Mucosa of stomach (tissue), 1 donor: ENCODE measurements around the gene AKNAD1.
"Not testable (repeated sequence)": the region's sequence is repeated elsewhere in the genome, so short reads cannot be mapped to it uniquely, and the experiment has no call there.

Source experiments
- H3K27me3 ChIP-seq: one replicate; pipeline ENCODE4 v1.7.0; 2013; ENCODE audit warnings: mild to moderate bottlenecking, low read length; ENCODE audit not compliant: control insufficient read depth, insufficient read depth
- H3K36me3 ChIP-seq: one replicate; pipeline ENCODE4 v1.7.0; 2013; ENCODE audit warnings: low read length; ENCODE audit not compliant: control insufficient read depth, insufficient read depth
- H3K4me1 ChIP-seq: one replicate; pipeline ENCODE4 v1.7.0; 2013; ENCODE audit warnings: mild to moderate bottlenecking, low read length; ENCODE audit not compliant: control insufficient read depth, insufficient read depth
- H3K4me3 ChIP-seq: one replicate; pipeline ENCODE4 v1.7.0; 2013; ENCODE audit warnings: low read length
- H3K9ac ChIP-seq: one replicate; pipeline ENCODE4 v1.7.0; 2013; ENCODE audit warnings: mild to moderate bottlenecking, low read length, moderate library complexity
- H3K9me3 ChIP-seq: one replicate; pipeline ENCODE4 v1.7.0; 2013; ENCODE audit warnings: mild to moderate bottlenecking, low read length, moderate library complexity; ENCODE audit not compliant: control insufficient read depth
- donor health status: Pancreatic carcinoma.

Gene AKNAD1

GRCh38 chr1:108791790-108792189, 65.1 kb downstream of the AKNAD1 start:
- Histone ChIP-seq H3K9ac (no peak overlapping the region), H3K4me1 (no peaks in the 10 kb centered on the region), H3K9me3 (no peaks in the 10 kb centered on the region), H3K4me3 (no peak overlapping the region), H3K27me3 (no peaks in the 10 kb centered on the region), H3K36me3 (no peaks in the 10 kb centered on the region)

- H3K4me1 ChIP-seq = no peaks in the 10 kb centered on the region
- peaks cover 13% of the 10 kb centered on the region for H3K36me3 ChIP-seq
- no peaks in the 10 kb centered on the region for H3K27me3 ChIP-seq
- H3K9me3 ChIP-seq = no peaks in the 10 kb centered on the region
- H3K9ac ChIP-seq = no peak overlapping the region
- H3K4me3 ChIP-seq = no peak overlapping the region
Observed at GRCh38 chr1:108785880-108786279, 71.0 kb downstream of the AKNAD1 start.

GRCh38 chr1:108785264-108785663, 71.6 kb downstream of the AKNAD1 start:
- H3K9me3 ChIP-seq = no peaks in the 10 kb centered on the region
- peaks cover 13% of the 10 kb centered on the region for H3K36me3 ChIP-seq
- no peaks in the 10 kb centered on the region for H3K4me1 ChIP-seq
- H3K9ac ChIP-seq = no peak overlapping the region
- H3K27me3 ChIP-seq = no peaks in the 10 kb centered on the region
- no peak overlapping the region for H3K4me3 ChIP-seq

- H3K4me3 ChIP-seq, H3K9me3 ChIP-seq, H3K9ac ChIP-seq, H3K4me1 ChIP-seq, H3K27me3 ChIP-seq: not testable (repeated sequence)
- H3K36me3 ChIP-seq = peaks cover 12% of the 10 kb centered on the region
Observed at GRCh38 chr1:108781575-108781944, 75.3 kb downstream of the AKNAD1 start.

- H3K36me3 ChIP-seq = peaks cover 7% of the 10 kb centered on the region
- no peak overlapping the region for H3K9ac ChIP-seq
- H3K27me3 ChIP-seq = no peaks in the 10 kb centered on the region
- H3K4me1 ChIP-seq = no peaks in the 10 kb centered on the region
- H3K4me3 ChIP-seq = no peak overlapping the region
- H3K9me3 ChIP-seq = no peaks in the 10 kb centered on the region
Observed at GRCh38 chr1:108780937-108781574, 75.8 kb downstream of the AKNAD1 start.

GRCh38 chr1:108779455-108779854, 77.4 kb downstream of the AKNAD1 start:
- Histone ChIP-seq H3K27me3 (no peaks in the 10 kb centered on the region), H3K36me3 (no peaks in the 10 kb centered on the region), H3K4me1 (no peaks in the 10 kb centered on the region), H3K9ac (no peak overlapping the region), H3K4me3 (no peak overlapping the region), H3K9me3 (no peaks in the 10 kb centered on the region)

GRCh38 chr1:108777839-108778238, 79.1 kb downstream of the AKNAD1 start:
- no peaks in the 10 kb centered on the region for H3K4me1 ChIP-seq
- no peaks in the 10 kb centered on the region for H3K36me3 ChIP-seq
- no peak overlapping the region for H3K4me3 ChIP-seq

GRCh38 chr1:108767708-108768107, 89.2 kb downstream of the AKNAD1 start:
- Histone ChIP-seq H3K36me3 (no peaks in the 10 kb centered on the region), H3K9ac (no peak overlapping the region), H3K4me3 (no peak overlapping the region), H3K27me3 (no peaks in the 10 kb centered on the region), H3K4me1 (no peaks in the 10 kb centered on the region), H3K9me3 (no peaks in the 10 kb centered on the region)

More at GRCh38 chr1:108777839-108778238, 79.1 kb downstream of the AKNAD1 start:
- no peak overlapping the region for H3K9ac ChIP-seq
- no peaks in the 10 kb centered on the region for H3K27me3 ChIP-seq
- no peaks in the 10 kb centered on the region for H3K9me3 ChIP-seq

- Histone ChIP-seq H3K4me3 (no peak overlapping the region), H3K9me3 (no peaks in the 10 kb centered on the region), H3K9ac (no peak overlapping the region), H3K4me1 (no peaks in the 10 kb centered on the region), H3K27me3 (no peaks in the 10 kb centered on the region), H3K36me3 (no peaks in the 10 kb centered on the region)
Observed at GRCh38 chr1:108767115-108767514, 89.8 kb downstream of the AKNAD1 start.
